GM12891 (cell line): ENCODE results near the gene PROSER2.

Source experiments
- PAX5 ChIP-seq: IDR thresholded peaks from 2 replicates; pipeline ENCODE4 v1.6.1; 2011; ENCODE audit warnings: low read length, moderate library complexity, mild to moderate bottlenecking; ENCODE audit not compliant: insufficient read depth, severe bottlenecking
- POLR2A ChIP-seq: IDR thresholded peaks from 2 replicates; pipeline ENCODE4 v1.6.1; 2011; ENCODE audit warnings: low read depth, low read length, control low read depth
- POLR2AphosphoS5 ChIP-seq: IDR thresholded peaks from 2 replicates; pipeline ENCODE4 v1.6.1; 2011; ENCODE audit warnings: low read depth, low read length, control low read depth
- SPI1 ChIP-seq: IDR thresholded peaks from 2 replicates; pipeline ENCODE4 v1.6.1; 2011; ENCODE audit warnings: low read depth, low read length, control low read depth
- TAF1 ChIP-seq: IDR thresholded peaks from 2 replicates; pipeline ENCODE4 v1.6.1; 2011; ENCODE audit warnings: low read depth, low read length, control low read depth

GRCh38 chr10:11869743-11870460 is 46.7 kb downstream of the PROSER2 start:
- TF ChIP-seq POLR2AphosphoS5 = no peak
- no peak for TF ChIP-seq POLR2A
- TF ChIP-seq TAF1 = no peak
- no peak for TF ChIP-seq SPI1
- TF ChIP-seq PAX5 = no peak
